IMR-90 (cell line): ENCODE results near the gene RNF31.

ENCODE experiments used
- BHLHE40 ChIP-seq: fragments of 150-350 bp; IDR thresholded peaks from 2 replicates; pipeline ENCODE4 v1.6.1; 2016; ENCODE audit warnings: mild to moderate bottlenecking, low read depth, low read length
- CEBPB ChIP-seq: IDR thresholded peaks from 2 replicates; pipeline ENCODE4 v1.6.1; 2012; ENCODE audit warnings: low read depth, low read length, improper control_type of control experiment
- CHD1 ChIP-seq: IDR thresholded peaks from 2 replicates; pipeline ENCODE4 v1.6.1; 2012; ENCODE audit warnings: low read depth, low read length, improper control_type of control experiment
- CTCF ChIP-seq: conservative IDR thresholded peaks from 2 replicates; pipeline ENCODE4 v1.5.1; 2012; ENCODE audit warnings: mild to moderate bottlenecking, low read depth, low read length, improper control_type of control experiment
- FOS ChIP-seq: fragments of 150-350 bp; IDR thresholded peaks from 2 replicates; pipeline ENCODE4 v1.6.1; 2016; ENCODE audit warnings: low read depth, low read length
- MAFK ChIP-seq: IDR thresholded peaks from 2 replicates; pipeline ENCODE4 v1.6.1; 2012; ENCODE audit warnings: low read depth, low read length, improper control_type of control experiment
- POLR2A ChIP-seq: IDR thresholded peaks from 2 replicates; pipeline ENCODE4 v1.6.1; 2012; ENCODE audit warnings: mild to moderate bottlenecking, low read depth, low read length
- RAD21 ChIP-seq: IDR thresholded peaks from 2 replicates; pipeline ENCODE4 v1.6.1; 2012; ENCODE audit warnings: low read length, improper control_type of control experiment
- RCOR1 ChIP-seq: IDR thresholded peaks from 2 replicates; pipeline ENCODE4 v1.6.1; 2012; ENCODE audit warnings: mild to moderate bottlenecking, low read length, improper control_type of control experiment; ENCODE audit not compliant: insufficient replicate concordance
- RFX5 ChIP-seq: IDR thresholded peaks from 2 replicates; pipeline ENCODE4 v1.8.0; 2012; ENCODE audit warnings: low read depth, mild to moderate bottlenecking, low read length, moderate library complexity
- SMC3 ChIP-seq: fragments of 150-350 bp; IDR thresholded peaks from 2 replicates; pipeline ENCODE4 v1.6.1; 2016; ENCODE audit warnings: low read depth, mild to moderate bottlenecking, antibody characterized with exemption, low read length, moderate library complexity
- USF2 ChIP-seq: fragments of 150-350 bp; IDR thresholded peaks from 2 replicates; pipeline ENCODE4 v1.6.1; 2017; ENCODE audit warnings: mild to moderate bottlenecking, antibody characterized with exemption, low read length, low read depth
- TF ChIP-seq, protein P1 (sequence below): fragments of 150-350 bp; IDR thresholded peaks from 2 replicates; pipeline ENCODE4 v1.6.1; 2016; ENCODE audit warnings: low read depth, mild to moderate bottlenecking, low read length, moderate library complexity, borderline replicate concordance

DNA sequence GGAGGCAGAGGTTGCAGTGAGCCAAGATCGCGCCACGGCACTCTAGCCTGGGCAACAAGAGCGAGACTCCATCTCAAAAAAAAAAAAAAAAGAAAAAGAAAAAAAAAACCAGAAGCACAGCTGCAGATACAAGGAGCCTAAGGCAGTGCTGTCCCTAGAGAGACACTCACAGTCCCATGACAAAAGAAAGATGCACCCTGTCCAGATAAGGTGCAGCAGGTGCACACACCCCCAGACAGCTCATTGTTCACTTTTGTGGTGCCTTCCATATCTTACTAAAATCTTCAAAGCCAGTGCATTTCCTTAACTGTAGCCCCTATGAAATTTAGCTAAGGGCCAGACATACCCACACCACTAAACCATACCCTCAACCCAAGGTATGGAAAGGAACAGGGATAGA is 24.9 kb upstream of the RNF31 start:
- TF ChIP-seq CEBPB (no peak), USF2 (no peak), CTCF (no peak), MAFK (no peak), POLR2A (no peak), RAD21 (no peak), SMC3 (no peak), FOS (no peak), CHD1 (no peak), BHLHE40 (no peak), RCOR1 (no peak), RFX5 (no peak)
- TF ChIP-seq, protein P1, sequence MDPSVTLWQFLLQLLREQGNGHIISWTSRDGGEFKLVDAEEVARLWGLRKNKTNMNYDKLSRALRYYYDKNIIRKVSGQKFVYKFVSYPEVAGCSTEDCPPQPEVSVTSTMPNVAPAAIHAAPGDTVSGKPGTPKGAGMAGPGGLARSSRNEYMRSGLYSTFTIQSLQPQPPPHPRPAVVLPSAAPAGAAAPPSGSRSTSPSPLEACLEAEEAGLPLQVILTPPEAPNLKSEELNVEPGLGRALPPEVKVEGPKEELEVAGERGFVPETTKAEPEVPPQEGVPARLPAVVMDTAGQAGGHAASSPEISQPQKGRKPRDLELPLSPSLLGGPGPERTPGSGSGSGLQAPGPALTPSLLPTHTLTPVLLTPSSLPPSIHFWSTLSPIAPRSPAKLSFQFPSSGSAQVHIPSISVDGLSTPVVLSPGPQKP = no peak
